ENCODE measurements around the gene HUWE1.

Gene HUWE1

DNA sequence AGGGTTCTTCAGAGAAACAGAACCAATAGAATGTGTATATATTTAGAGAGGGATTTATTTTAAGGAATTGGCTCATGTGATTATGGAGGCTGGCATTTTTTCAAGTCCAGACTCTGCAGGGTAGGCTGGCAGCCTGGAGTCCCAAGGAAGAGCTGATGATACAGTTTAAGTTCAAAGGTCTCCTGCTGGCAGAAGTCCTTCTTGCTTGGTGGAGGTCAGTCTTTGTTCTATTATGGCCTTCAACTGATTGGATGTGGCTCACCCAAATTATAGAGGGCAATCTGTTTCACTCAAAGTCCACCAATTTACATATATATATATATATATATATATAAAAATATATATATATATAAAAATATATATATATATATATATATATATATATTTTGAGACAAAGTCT is 200.2 kb downstream of the HUWE1 start:
- H3K27me3 Mint-ChIP-seq (ENCODE audit: low read depth): peaks cover 7% of the 10 kb centered on the region
- TF ChIP-seq CTCF (IDR thresholded peaks at IDR 0.05; ENCODE audit: unreplicated experiment in 3 of 3): no peak
- no peaks in the 10 kb centered on the region for H3K36me3 Mint-ChIP-seq (ENCODE audit: low read depth)
- no peak overlapping the region for H3K4me3 Mint-ChIP-seq
- H3K9me3 Mint-ChIP-seq: peaks cover 7% of the 10 kb centered on the region
- no peak overlapping the region for H3K27ac Mint-ChIP-seq
- no peaks in the 10 kb centered on the region for H3K4me1 Mint-ChIP-seq

DNA sequence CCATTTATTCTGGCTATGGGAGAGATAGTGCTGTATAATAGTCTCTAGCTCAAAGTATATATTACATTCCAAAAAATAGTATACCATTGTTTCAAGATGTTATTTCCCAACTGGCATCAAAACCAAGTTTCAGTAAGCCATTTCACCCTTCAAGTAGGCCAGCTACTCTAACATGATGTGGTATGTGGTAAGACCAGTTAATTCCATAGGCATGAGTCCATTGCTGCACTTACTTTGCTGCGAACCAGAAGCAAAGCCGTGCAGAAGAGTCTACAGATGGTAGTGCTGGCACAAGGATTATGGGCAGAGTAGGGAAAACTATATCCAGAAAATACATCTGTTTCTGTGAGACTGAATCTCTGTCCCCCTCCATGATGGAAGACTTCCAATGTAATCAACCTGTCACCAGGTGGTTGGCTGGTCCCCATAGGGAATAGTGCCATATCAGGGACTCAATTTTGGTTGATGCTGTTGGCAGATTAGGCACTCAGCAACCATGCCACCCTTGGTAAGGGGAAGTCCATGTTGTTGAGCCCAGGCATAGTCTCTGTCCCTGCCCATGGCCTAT is 202.6 kb downstream of the HUWE1 start:
- H3K36me3 Mint-ChIP-seq (ENCODE audit: low read depth): no peaks in the 10 kb centered on the region
- H3K27me3 Mint-ChIP-seq (ENCODE audit: low read depth): peaks cover 9% of the 10 kb centered on the region
- no peak overlapping the region for H3K4me3 Mint-ChIP-seq
- H3K4me1 Mint-ChIP-seq: no peaks in the 10 kb centered on the region
- H3K27ac Mint-ChIP-seq: no peak overlapping the region
- H3K9me3 Mint-ChIP-seq: peaks cover 6% of the 10 kb centered on the region
- no peak for TF ChIP-seq CTCF (IDR thresholded peaks at IDR 0.05; ENCODE audit: unreplicated experiment in 3 of 3)

DNA sequence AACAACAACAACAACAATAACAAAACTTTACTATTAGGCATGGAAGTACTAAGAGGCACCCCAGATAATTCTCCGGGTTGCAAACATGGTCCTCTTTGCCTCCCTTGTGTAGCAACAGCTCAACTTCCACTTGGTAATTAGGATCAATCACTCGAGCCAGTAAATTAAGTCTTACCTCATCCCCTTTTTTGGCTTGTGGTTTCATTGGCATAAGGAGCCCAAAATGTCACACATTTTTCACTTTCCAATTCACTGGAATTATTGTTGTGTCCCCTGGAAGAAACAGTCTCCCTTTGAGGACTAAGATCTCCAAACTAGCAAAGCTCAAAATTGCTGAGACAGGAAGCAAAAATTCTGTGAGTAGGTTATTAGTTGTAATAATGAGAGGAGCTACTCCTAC is 203.1 kb downstream of the HUWE1 start:
- Mint-ChIP-seq H3K9me3 (peaks cover 7% of the 10 kb centered on the region), H3K27ac (no peak overlapping the region), H3K4me3 (no peak overlapping the region), H3K27me3 (ENCODE audit: low read depth) (peaks cover 9% of the 10 kb centered on the region), H3K4me1 (no peaks in the 10 kb centered on the region), H3K36me3 (ENCODE audit: low read depth) (peaks cover 2% of the 10 kb centered on the region)
- TF ChIP-seq CTCF (IDR thresholded peaks at IDR 0.05; ENCODE audit: unreplicated experiment in 3 of 3): no peak
